H1 (cell line): ENCODE results near the gene GFRAL. TPM values are rescaled to one million over a fixed set of nuclear protein-coding genes. Genes with fewer than 3 reads are reported as not detected.

Source experiments
- CBX5 ChIP-seq: fragments of 300-800, 300-1000 bp; sonication (generic); IDR thresholded peaks from 2 replicates; pipeline ENCODE4 v1.7.1; 2016; ENCODE audit warnings: antibody characterized with exemption, low read length, low read depth
- CHD7 ChIP-seq: fragments of 300-600 bp; sonication (generic); IDR thresholded peaks from 2 replicates; pipeline ENCODE4 v1.7.1; 2012; ENCODE audit warnings: low read length, moderate library complexity, mild to moderate bottlenecking, inconsistent platforms; ENCODE audit not compliant: insufficient replicate concordance
- polyA plus RNA-seq, 7 experiments: library from polyadenylated mRNA; depleted of rRNA in 3 of 7; stranded (reverse) in 5 of 7; unstranded in 2 of 7; fragments of >200 nt in 5 of 7; fragments of 200-250 nt in 2 of 7; gene quantifications; 1 replicate in 5 of 7; 2 replicates in 1 of 7; 4 replicates in 1 of 7; pipeline versions ENCODE4 v1.2.1 to v1.2.3, GENCODE V29; 2011 to 2013; ENCODE audit warnings: missing spikeins in 2 of 7, mixed read lengths in 2 of 7
- total RNA-seq: library from RNA; stranded (reverse); fragmentation: NEBNext Ultra II Directional; extraction: Animal tissue kit (Norgen Biotek cat#: 25700); gene quantifications from 2 replicates; pipeline ENCODE4 v1.2.1, GENCODE V29; 2021

The GFRAL gene
- total and polyA plus RNA-seq, 2 of the 8 experiments (the other 6 are each of a cell fraction or from before 2014, with no cell fraction given) = not detected

GRCh38 chr6:55282115-55282514 is 45.2 kb upstream of the GFRAL start (continued):
- TF ChIP-seq CHD7 (no peak), CBX5 (no peak)
